ENCODE data around the gene SPTBN4.
A peak's percentile ranks its signal among the peaks of the same experiment; 100 is the strongest.
"Not testable (repeated sequence)": the region's sequence is repeated elsewhere in the genome, so short reads cannot be mapped to it uniquely, and the experiment has no call there.

SPTBN4 gene

GRCh38 chr19:40428197-40428596 is 38.6 kb upstream of the SPTBN4 start:
- H3K27me3 Mint-ChIP-seq; H3K36me3 Mint-ChIP-seq; H3K27ac Mint-ChIP-seq; H3K4me3 Mint-ChIP-seq; H3K9me3 Mint-ChIP-seq (ENCODE audit: low read depth): not testable (repeated sequence)
- peaks cover 14% of the 10 kb centered on the region for H3K4me1 Mint-ChIP-seq (ENCODE audit: low read depth)

- not testable (repeated sequence) for H3K27me3 Mint-ChIP-seq; H3K36me3 Mint-ChIP-seq; H3K4me3 Mint-ChIP-seq; H3K27ac Mint-ChIP-seq; H3K9me3 Mint-ChIP-seq (ENCODE audit: low read depth)
- H3K4me1 Mint-ChIP-seq (ENCODE audit: low read depth): peaks cover 14% of the 10 kb centered on the region
Measured at GRCh38 chr19:40430242-40430641, 36.6 kb upstream of the SPTBN4 start.

GRCh38 chr19:40431698-40432097 is 35.1 kb upstream of the SPTBN4 start:
- Mint-ChIP-seq H3K4me1 (ENCODE audit: low read depth) (peaks cover 12% of the 10 kb centered on the region), H3K36me3 (no peaks in the 10 kb centered on the region), H3K27ac (no peak overlapping the region), H3K9me3 (ENCODE audit: low read depth) (no peaks in the 10 kb centered on the region), H3K27me3 (no peaks in the 10 kb centered on the region), H3K4me3 (no peak overlapping the region)

GRCh38 chr19:40432760-40433159 is 34.0 kb upstream of the SPTBN4 start:
- H3K27ac Mint-ChIP-seq: peak overlapping the region; percentile 98
- H3K9me3 Mint-ChIP-seq (ENCODE audit: low read depth); H3K36me3 Mint-ChIP-seq; H3K27me3 Mint-ChIP-seq: not testable (repeated sequence)
- peak overlapping the region; percentile 92 for H3K4me3 Mint-ChIP-seq
- peaks cover 12% of the 10 kb centered on the region for H3K4me1 Mint-ChIP-seq (ENCODE audit: low read depth)

GRCh38 chr19:40433391-40434216 is 33.2 kb upstream of the SPTBN4 start:
- H3K27me3 Mint-ChIP-seq: no peaks in the 10 kb centered on the region
- H3K36me3 Mint-ChIP-seq: no peaks in the 10 kb centered on the region
- H3K9me3 Mint-ChIP-seq (ENCODE audit: low read depth): no peaks in the 10 kb centered on the region
- peak overlapping the region; percentile 92 for H3K4me3 Mint-ChIP-seq
- peaks cover 14% of the 10 kb centered on the region for H3K4me1 Mint-ChIP-seq (ENCODE audit: low read depth)
- peak overlapping the region; percentile 98 for H3K27ac Mint-ChIP-seq

- H3K36me3 Mint-ChIP-seq: peaks cover 2% of the 10 kb centered on the region
- H3K9me3 Mint-ChIP-seq (ENCODE audit: low read depth): no peaks in the 10 kb centered on the region
- H3K27me3 Mint-ChIP-seq: no peaks in the 10 kb centered on the region
- H3K4me1 Mint-ChIP-seq (ENCODE audit: low read depth): peaks cover 26% of the 10 kb centered on the region
- no peak overlapping the region for H3K4me3 Mint-ChIP-seq
- H3K27ac Mint-ChIP-seq: peak overlapping the region; percentile 58
Measured at GRCh38 chr19:40438284-40438683, 28.5 kb upstream of the SPTBN4 start.

GRCh38 chr19:40441719-40442253 is 25.0 kb upstream of the SPTBN4 start:
- H3K4me3 Mint-ChIP-seq: peak overlapping the region; percentile 100
- peaks cover 22% of the 10 kb centered on the region for H3K4me1 Mint-ChIP-seq (ENCODE audit: low read depth)
- H3K27me3 Mint-ChIP-seq: no peaks in the 10 kb centered on the region

GRCh38 chr19:40442328-40443130 is 24.3 kb upstream of the SPTBN4 start:
- peaks cover 2% of the 10 kb centered on the region for H3K36me3 Mint-ChIP-seq
- H3K27ac Mint-ChIP-seq: peak overlapping the region; percentile 97
- H3K27me3 Mint-ChIP-seq: no peaks in the 10 kb centered on the region
- peak overlapping the region; percentile 100 for H3K4me3 Mint-ChIP-seq
- no peaks in the 10 kb centered on the region for H3K9me3 Mint-ChIP-seq (ENCODE audit: low read depth)
- peaks cover 22% of the 10 kb centered on the region for H3K4me1 Mint-ChIP-seq (ENCODE audit: low read depth)

More at GRCh38 chr19:40441719-40442253, 25.0 kb upstream of the SPTBN4 start:
- peak overlapping the region; percentile 97 for H3K27ac Mint-ChIP-seq
- H3K9me3 Mint-ChIP-seq (ENCODE audit: low read depth): no peaks in the 10 kb centered on the region
- H3K36me3 Mint-ChIP-seq: peaks cover 2% of the 10 kb centered on the region

- Mint-ChIP-seq H3K27me3 (no peaks in the 10 kb centered on the region), H3K9me3 (ENCODE audit: low read depth) (no peaks in the 10 kb centered on the region), H3K36me3 (peaks cover 2% of the 10 kb centered on the region), H3K4me1 (ENCODE audit: low read depth) (peaks cover 20% of the 10 kb centered on the region), H3K4me3 (peak overlapping the region; percentile 100), H3K27ac (peak overlapping the region; percentile 97)
Measured at GRCh38 chr19:40443131-40443999, 23.4 kb upstream of the SPTBN4 start.

- H3K27ac Mint-ChIP-seq: peak within 1 kb of the TSS; percentile 96
- no peaks in the 10 kb centered on the region for H3K27me3 Mint-ChIP-seq
- peaks cover 2% of the 10 kb centered on the region for H3K36me3 Mint-ChIP-seq
- H3K4me3 Mint-ChIP-seq: peak within 1 kb of the TSS; percentile 100
- no peaks in the 10 kb centered on the region for H3K9me3 Mint-ChIP-seq (ENCODE audit: low read depth)
- peaks cover 20% of the 10 kb centered on the region for H3K4me1 Mint-ChIP-seq (ENCODE audit: low read depth)
Measured at GRCh38 chr19:40444000-40444824, 22.6 kb upstream of the SPTBN4 start, which contains the start of gene SERTAD3. TSS of gene SERTAD3 (minus strand) at chr19:40444335. CDS start at chr19:40442080, 2,255 bp downstream.

GRCh38 chr19:40444825-40445312 is 21.9 kb upstream of the SPTBN4 start:
- H3K4me3 Mint-ChIP-seq: peak overlapping the region; percentile 100
- H3K9me3 Mint-ChIP-seq (ENCODE audit: low read depth): no peaks in the 10 kb centered on the region
- H3K36me3 Mint-ChIP-seq: peaks cover 5% of the 10 kb centered on the region
- no peaks in the 10 kb centered on the region for H3K27me3 Mint-ChIP-seq
- H3K27ac Mint-ChIP-seq: peak overlapping the region; percentile 74
- peaks cover 20% of the 10 kb centered on the region for H3K4me1 Mint-ChIP-seq (ENCODE audit: low read depth)

- no peaks in the 10 kb centered on the region for H3K9me3 Mint-ChIP-seq (ENCODE audit: low read depth)
- peak overlapping the region; percentile 68 for H3K4me3 Mint-ChIP-seq
- no peaks in the 10 kb centered on the region for H3K27me3 Mint-ChIP-seq
- peaks cover 17% of the 10 kb centered on the region for H3K4me1 Mint-ChIP-seq (ENCODE audit: low read depth)
- no peak overlapping the region for H3K27ac Mint-ChIP-seq
- peaks cover 5% of the 10 kb centered on the region for H3K36me3 Mint-ChIP-seq
Measured at GRCh38 chr19:40445780-40446262, 21.0 kb upstream of the SPTBN4 start.

GRCh38 chr19:40446263-40446784 is 20.5 kb upstream of the SPTBN4 start:
- H3K4me3 Mint-ChIP-seq: peak overlapping the region; percentile 38
- H3K9me3 Mint-ChIP-seq (ENCODE audit: low read depth): no peaks in the 10 kb centered on the region
- H3K36me3 Mint-ChIP-seq: peaks cover 3% of the 10 kb centered on the region
- H3K4me1 Mint-ChIP-seq (ENCODE audit: low read depth): peaks cover 17% of the 10 kb centered on the region
- no peaks in the 10 kb centered on the region for H3K27me3 Mint-ChIP-seq
- no peak overlapping the region for H3K27ac Mint-ChIP-seq

Data from activated naive CD8-positive, alpha-beta T cell (primary cell).